GM10847 (cell line): ENCODE data around the gene URI1.

Experiments used
- POLR2A ChIP-seq: IDR thresholded peaks from 2 replicates; pipeline ENCODE4 v1.6.1; 2011; ENCODE audit not compliant: insufficient read length; ENCODE audit errors: extremely low read depth

The URI1 gene

GRCh38 chr19:30026933-30027332, 84.9 kb downstream of the URI1 start:
- TF ChIP-seq POLR2A = no peak

- TF ChIP-seq POLR2A = no peak
These were observed 86.3 kb downstream of the URI1 start for GRCh38 chr19:30028118-30028991.

GRCh38 chr19:30028992-30029343, 86.9 kb downstream of the URI1 start:
- TF ChIP-seq POLR2A = no peak

- no peak for TF ChIP-seq POLR2A
These were observed 87.9 kb downstream of the URI1 start for GRCh38 chr19:30029721-30030510.

GRCh38 chr19:30034321-30034720, 92.3 kb downstream of the URI1 start:
- TF ChIP-seq POLR2A = no peak

GRCh38 chr19:30036154-30037129, 94.4 kb downstream of the URI1 start:
- TF ChIP-seq POLR2A = no peak

GRCh38 chr19:30037835-30038234, 95.8 kb downstream of the URI1 start:
- no peak for TF ChIP-seq POLR2A

- TF ChIP-seq POLR2A = no peak
These were observed 102.5 kb downstream of the URI1 start for GRCh38 chr19:30044273-30045248.

- TF ChIP-seq POLR2A = no peak
These were observed 104.5 kb downstream of the URI1 start for GRCh38 chr19:30046522-30046921.

- no peak for TF ChIP-seq POLR2A
These were observed 105.4 kb downstream of the URI1 start for GRCh38 chr19:30047432-30047831.

GRCh38 chr19:30049226-30049625, 107.2 kb downstream of the URI1 start:
- TF ChIP-seq POLR2A = no peak

GRCh38 chr19:30049846-30050667, 108.0 kb downstream of the URI1 start:
- no peak for TF ChIP-seq POLR2A
